ENCODE data around the gene SLC44A1.

Gene SLC44A1

GRCh38 chr9:105437704-105438103 lies 193.3 kb downstream of the SLC44A1 start:
- Histone ChIP-seq H3K9ac (no peak overlapping the region), H3K4me2 (no peak overlapping the region), H4K20me1 (no peaks in the 10 kb centered on the region), H3K27me3 (no peaks in the 10 kb centered on the region), H3K9me3 (no peaks in the 10 kb centered on the region; the same call in 1 of the 2 replicates), H3K27ac (no peak overlapping the region), H3K4me1 (peaks cover 14% of the 10 kb centered on the region), H3K4me3 (no peak overlapping the region), H3K36me3 (no peaks in the 10 kb centered on the region)
- TF ChIP-seq Cebpa-rat (IDR thresholded peaks at IDR 0.05): no peak

- Histone ChIP-seq H3K4me2 (no peak overlapping the region), H3K4me3 (no peak overlapping the region), H3K27me3 (no peaks in the 10 kb centered on the region), H3K36me3 (no peaks in the 10 kb centered on the region), H3K9ac (no peak overlapping the region), H3K27ac (no peak overlapping the region), H3K9me3 (no peaks in the 10 kb centered on the region; the same call in 1 of the 2 replicates), H4K20me1 (no peaks in the 10 kb centered on the region), H3K4me1 (peaks cover 14% of the 10 kb centered on the region)
- no peak for TF ChIP-seq Cebpa-rat (IDR thresholded peaks at IDR 0.05)
Observed at GRCh38 chr9:105438141-105438806, 193.8 kb downstream of the SLC44A1 start.

- no peaks in the 10 kb centered on the region for H4K20me1 ChIP-seq
- no peaks in the 10 kb centered on the region; the same call in 1 of the 2 replicates for H3K9me3 ChIP-seq
- H3K4me2 ChIP-seq: no peak overlapping the region
- H3K36me3 ChIP-seq: no peaks in the 10 kb centered on the region
- no peak overlapping the region for H3K4me3 ChIP-seq
- no peak overlapping the region for H3K27ac ChIP-seq
- H3K27me3 ChIP-seq: no peaks in the 10 kb centered on the region
- peaks cover 4% of the 10 kb centered on the region for H3K4me1 ChIP-seq
- H3K9ac ChIP-seq: no peak overlapping the region
- no peak for TF ChIP-seq Cebpa-rat (IDR thresholded peaks at IDR 0.05)
Observed at GRCh38 chr9:105439428-105439827, 195.0 kb downstream of the SLC44A1 start.

- Histone ChIP-seq H3K27me3 (no peaks in the 10 kb centered on the region), H3K36me3 (no peaks in the 10 kb centered on the region), H3K27ac (no peak overlapping the region), H3K4me3 (no peak overlapping the region), H3K4me2 (no peak overlapping the region), H3K4me1 (no peaks in the 10 kb centered on the region), H4K20me1 (no peaks in the 10 kb centered on the region), H3K9ac (no peak overlapping the region), H3K9me3 (no peaks in the 10 kb centered on the region)
- no peak for TF ChIP-seq Cebpa-rat (IDR thresholded peaks at IDR 0.05)
Observed at GRCh38 chr9:105441616-105442160, 197.2 kb downstream of the SLC44A1 start.

GRCh38 chr9:105443121-105443520 lies 198.7 kb downstream of the SLC44A1 start:
- H3K9me3 ChIP-seq: no peaks in the 10 kb centered on the region
- H4K20me1 ChIP-seq: no peaks in the 10 kb centered on the region
- H3K4me3 ChIP-seq: no peak overlapping the region
- H3K4me1 ChIP-seq: peaks cover 8% of the 10 kb centered on the region
- no peak overlapping the region for H3K9ac ChIP-seq
- TF ChIP-seq Cebpa-rat (IDR thresholded peaks at IDR 0.05): no peak
- no peak overlapping the region for H3K27ac ChIP-seq
- H3K27me3 ChIP-seq: no peaks in the 10 kb centered on the region
- H3K4me2 ChIP-seq: no peak overlapping the region
- no peaks in the 10 kb centered on the region for H3K36me3 ChIP-seq

- H3K36me3 ChIP-seq: no peaks in the 10 kb centered on the region
- no peak for TF ChIP-seq Cebpa-rat (IDR thresholded peaks at IDR 0.05)
- no peaks in the 10 kb centered on the region for H4K20me1 ChIP-seq
- peaks cover 14% of the 10 kb centered on the region for H3K4me1 ChIP-seq
- no peak overlapping the region for H3K4me3 ChIP-seq
- no peaks in the 10 kb centered on the region for H3K27me3 ChIP-seq
- H3K9me3 ChIP-seq: no peaks in the 10 kb centered on the region
- no peak overlapping the region for H3K4me2 ChIP-seq
- no peak overlapping the region for H3K9ac ChIP-seq
- no peak overlapping the region for H3K27ac ChIP-seq
Observed at GRCh38 chr9:105444130-105444529, 199.7 kb downstream of the SLC44A1 start.

- H3K9ac ChIP-seq: no peak overlapping the region
- TF ChIP-seq Cebpa-rat (IDR thresholded peaks at IDR 0.05): no peak
Observed at GRCh38 chr9:105445203-105445881, 200.9 kb downstream of the SLC44A1 start.

GRCh38 chr9:105447386-105447813 lies 202.9 kb downstream of the SLC44A1 start:
- no peaks in the 10 kb centered on the region for H4K20me1 ChIP-seq
- peak overlapping the region; percentile 80 for H3K9ac ChIP-seq
- peaks cover 25% of the 10 kb centered on the region for H3K4me1 ChIP-seq
- H3K36me3 ChIP-seq: no peaks in the 10 kb centered on the region
- no peaks in the 10 kb centered on the region for H3K9me3 ChIP-seq
- peak overlapping the region; percentile 92 for H3K4me2 ChIP-seq
- peak overlapping the region; percentile 77 for H3K27ac ChIP-seq
- peak overlapping the region; percentile 86 for H3K4me3 ChIP-seq
- TF ChIP-seq Cebpa-rat (IDR thresholded peaks at IDR 0.05): no peak
- H3K27me3 ChIP-seq: no peaks in the 10 kb centered on the region

More at GRCh38 chr9:105445203-105445881, 200.9 kb downstream of the SLC44A1 start:
- H3K27ac ChIP-seq: no peak overlapping the region
- H3K4me3 ChIP-seq: no peak overlapping the region
- H3K27me3 ChIP-seq: no peaks in the 10 kb centered on the region
- no peaks in the 10 kb centered on the region for H4K20me1 ChIP-seq
- H3K36me3 ChIP-seq: no peaks in the 10 kb centered on the region
- H3K4me2 ChIP-seq: no peak overlapping the region
- no peaks in the 10 kb centered on the region for H3K9me3 ChIP-seq
- peaks cover 21% of the 10 kb centered on the region for H3K4me1 ChIP-seq

GRCh38 chr9:105447814-105448812 lies 203.7 kb downstream of the SLC44A1 start, which contains the start of gene FSD1L:
Gene FSD1L (plus strand): TSS chr9:105448034. CDS start chr9:105448221, 187 bp downstream.
- peak within 1 kb of the TSS; percentile 92 for H3K4me2 ChIP-seq
- no peaks in the 10 kb centered on the region for H3K9me3 ChIP-seq
- H3K4me1 ChIP-seq: peaks cover 25% of the 10 kb centered on the region
- H3K27ac ChIP-seq: peak within 1 kb of the TSS; percentile 77
- H3K4me3 ChIP-seq: peak within 1 kb of the TSS; percentile 86
- H3K27me3 ChIP-seq: no peaks in the 10 kb centered on the region
- no peaks in the 10 kb centered on the region for H4K20me1 ChIP-seq
- no peaks in the 10 kb centered on the region for H3K36me3 ChIP-seq
- H3K9ac ChIP-seq: peak within 1 kb of the TSS; percentile 80
- TF ChIP-seq Cebpa-rat (IDR thresholded peaks at IDR 0.05): no peak
